Trophoblast cell (in vitro differentiated cells and primary cell): ENCODE measurements around the gene EXOC7.

Experiments
- DNase-seq, 2 donors: peaks; one replicate each; pipeline ENCODE4 v3.0.0-alpha.2; 2016
- H2AFZ ChIP-seq: 2 replicates; pipeline ENCODE4 v1.6.1; 2013; ENCODE audit warnings: low read length, moderate library complexity, mild to moderate bottlenecking; ENCODE audit not compliant: insufficient read depth, poor library complexity
- H2AK5ac ChIP-seq: 2 replicates; pipeline ENCODE4 v1.6.1; 2013; ENCODE audit warnings: mild to moderate bottlenecking, low read length
- H2BK120ac ChIP-seq: 2 replicates; pipeline ENCODE4 v1.6.1; 2013; ENCODE audit warnings: low read length, mild to moderate bottlenecking, moderate library complexity; ENCODE audit not compliant: insufficient read depth, poor library complexity
- H2BK12ac ChIP-seq: 2 replicates; pipeline ENCODE4 v1.6.1; 2013; ENCODE audit warnings: mild to moderate bottlenecking, low read length, moderate library complexity
- H2BK5ac ChIP-seq: 2 replicates; pipeline ENCODE4 v1.6.1; 2013; ENCODE audit warnings: low read length, low read depth, moderate library complexity, mild to moderate bottlenecking; ENCODE audit not compliant: poor library complexity
- H3K14ac ChIP-seq: 2 replicates; pipeline ENCODE4 v1.6.1; 2013; ENCODE audit warnings: mild to moderate bottlenecking, low read length
- H3K18ac ChIP-seq: 2 replicates; pipeline ENCODE4 v1.6.1; 2013; ENCODE audit warnings: mild to moderate bottlenecking, low read length
- H3K23ac ChIP-seq: 2 replicates; pipeline ENCODE4 v1.6.1; 2013; ENCODE audit warnings: low read length
- H3K27ac ChIP-seq: 2 replicates; pipeline ENCODE4 v1.5.1; 2013; ENCODE audit warnings: low read depth, mild to moderate bottlenecking, inconsistent platforms, low read length, moderate library complexity
- H3K27me3 ChIP-seq: 2 replicates; pipeline ENCODE4 v1.6.1; 2013; ENCODE audit warnings: inconsistent platforms, mild to moderate bottlenecking, low read length, moderate library complexity; ENCODE audit not compliant: insufficient read depth
- H3K36me3 ChIP-seq, 2 experiments: 1 replicate in 1 of 2; 2 replicates in 1 of 2; pipeline ENCODE4 v1.6.1; 2013; ENCODE audit warnings: low read length in 2 of 2, mild to moderate bottlenecking in 2 of 2, moderate library complexity in 1 of 2; ENCODE audit not compliant: insufficient read depth in 2 of 2, control insufficient read depth in 1 of 2
- H3K4ac ChIP-seq: 2 replicates; pipeline ENCODE4 v1.6.1; 2013; ENCODE audit warnings: low read depth, mild to moderate bottlenecking, low read length, moderate library complexity
- H3K4me1 ChIP-seq, 2 experiments: 1 replicate in 1 of 2; 2 replicates in 1 of 2; pipeline ENCODE4 v1.6.1; 2013; ENCODE audit warnings: low read length in 2 of 2, mild to moderate bottlenecking in 2 of 2, moderate library complexity in 1 of 2; ENCODE audit not compliant: insufficient read depth in 2 of 2, control insufficient read depth in 1 of 2
- H3K4me2 ChIP-seq: 2 replicates; pipeline ENCODE4 v1.6.1; 2013; ENCODE audit warnings: inconsistent platforms, mild to moderate bottlenecking, low read length, moderate library complexity
- H3K4me3 ChIP-seq: 2 replicates; pipeline ENCODE4 v1.5.1; 2013; ENCODE audit warnings: mild to moderate bottlenecking, low read depth, low read length, inconsistent platforms
- H3K79me1 ChIP-seq: one replicate; pipeline ENCODE4 v1.6.1; 2013; ENCODE audit warnings: low read length
- H3K79me2 ChIP-seq: 2 replicates; pipeline ENCODE4 v1.6.1; 2013; ENCODE audit warnings: low read length, mild to moderate bottlenecking; ENCODE audit not compliant: control insufficient read depth, insufficient read depth, poor library complexity
- H3K9ac ChIP-seq: 2 replicates; pipeline ENCODE4 v1.6.1; 2013; ENCODE audit warnings: mild to moderate bottlenecking, low read length
- H3K9me3 ChIP-seq: 2 replicates; pipeline ENCODE4 v1.6.1; 2013; ENCODE audit warnings: low read depth, mild to moderate bottlenecking, control low read depth, inconsistent platforms, low read length; ENCODE audit not compliant: insufficient read depth
- H4K12ac ChIP-seq: 2 replicates; pipeline ENCODE4 v1.6.1; 2013; ENCODE audit warnings: low read depth, mild to moderate bottlenecking, low read length, moderate library complexity
- H4K8ac ChIP-seq: 2 replicates; pipeline ENCODE4 v1.6.1; 2013; ENCODE audit warnings: low read depth, mild to moderate bottlenecking, low read length, moderate library complexity
- H4K91ac ChIP-seq: one replicate; pipeline ENCODE4 v1.6.1; 2013; ENCODE audit warnings: low read depth, mild to moderate bottlenecking, low read length, moderate library complexity
- WGBS: extraction: QIAGEN DNeasy Blood & Tissue Kit; methylation state at CpG from one replicate; pipeline ENCODE4 v1.1.7; 2013; ENCODE audit warnings: missing lambda C conversion rate; ENCODE audit not compliant: insufficient read length, insufficient coverage; ENCODE audit errors: extremely low coverage; 5-methylcytosine and 5-hydroxymethylcytosine counted together

Gene EXOC7

GRCh38 chr17:76038050-76038449 lies 65.5 kb downstream of the EXOC7 start:
- no peak for DNase-seq
- Histone ChIP-seq H2BK120ac (no peak overlapping the region), H3K79me2 (no peaks in the 10 kb centered on the region), H4K8ac (no peak overlapping the region), H4K91ac (no peak overlapping the region), H2AK5ac (no peak overlapping the region), H3K27me3 (no peaks in the 10 kb centered on the region), H3K18ac (no peak overlapping the region), H3K4ac (no peak overlapping the region), H3K4me2 (no peak overlapping the region), H3K27ac (no peak overlapping the region), H3K79me1 (no peaks in the 10 kb centered on the region), H2AFZ (no peak overlapping the region), H3K9me3 (peaks cover 5% of the 10 kb centered on the region), H2BK12ac (no peak overlapping the region), H4K12ac (no peak overlapping the region), H3K4me1 (no peaks in the 10 kb centered on the region), H3K4me3 (no peak overlapping the region), H3K36me3 (peaks cover 33 to 42% of the 10 kb centered on the region in 2 experiments), H3K9ac (no peak overlapping the region), H3K23ac (no peak overlapping the region), H3K14ac (no peak overlapping the region), H2BK5ac (no peak overlapping the region)
- WGBS: no CpG with 5 or more reads among the region's 3 CpGs

- H3K23ac ChIP-seq: no peak overlapping the region
- no peak overlapping the region for H3K4me2 ChIP-seq
- WGBS: no CpG with 5 or more reads among the region's 22 CpGs
- no peak overlapping the region for H3K27ac ChIP-seq
- no peak overlapping the region for H2BK120ac ChIP-seq
- no peak for DNase-seq
- no peak overlapping the region for H3K18ac ChIP-seq
- no peak overlapping the region for H3K14ac ChIP-seq
- H4K8ac ChIP-seq: no peak overlapping the region
- H2BK5ac ChIP-seq: no peak overlapping the region
- H3K4me1 ChIP-seq: no peaks in the 10 kb centered on the region
- H3K27me3 ChIP-seq: no peaks in the 10 kb centered on the region
- H3K9me3 ChIP-seq: peaks cover 7% of the 10 kb centered on the region
- H2AK5ac ChIP-seq: no peak overlapping the region
- H3K36me3 ChIP-seq: peaks cover 24 to 32% of the 10 kb centered on the region in 2 experiments
- H3K9ac ChIP-seq: no peak overlapping the region
- no peak overlapping the region for H4K12ac ChIP-seq
- H3K4me3 ChIP-seq: no peak overlapping the region
- H2BK12ac ChIP-seq: no peak overlapping the region
- no peaks in the 10 kb centered on the region for H3K79me2 ChIP-seq
- H3K79me1 ChIP-seq: no peaks in the 10 kb centered on the region
- no peak overlapping the region for H2AFZ ChIP-seq
- H4K91ac ChIP-seq: no peak overlapping the region
- H3K4ac ChIP-seq: no peak overlapping the region
Observed at GRCh38 chr17:76036497-76037261, 66.9 kb downstream of the EXOC7 start.

- Histone ChIP-seq H3K23ac (no peak overlapping the region), H2AFZ (no peak overlapping the region), H3K4ac (no peak overlapping the region), H4K12ac (no peak overlapping the region), H3K79me1 (no peaks in the 10 kb centered on the region), H3K9me3 (peaks cover 7% of the 10 kb centered on the region), H2BK5ac (no peak overlapping the region), H3K36me3 (peaks cover 8 to 14% of the 10 kb centered on the region in 2 experiments), H3K4me1 (peaks cover 0 to 1% of the 10 kb centered on the region in 2 experiments), H3K14ac (no peak overlapping the region), H4K91ac (no peak overlapping the region), H3K18ac (no peak overlapping the region), H2BK120ac (no peak overlapping the region), H3K4me3 (no peak overlapping the region), H3K9ac (no peak overlapping the region), H3K27ac (no peak overlapping the region), H3K4me2 (no peak overlapping the region), H2BK12ac (no peak overlapping the region), H3K27me3 (no peaks in the 10 kb centered on the region), H4K8ac (no peak overlapping the region), H3K79me2 (no peaks in the 10 kb centered on the region), H2AK5ac (no peak overlapping the region)
- WGBS: no CpG with 5 or more reads among the region's 13 CpGs
- DNase-seq: no peak
Observed at GRCh38 chr17:76034428-76035350, 68.9 kb downstream of the EXOC7 start.

- H4K91ac ChIP-seq: no peak overlapping the region
- H2BK120ac ChIP-seq: no peak overlapping the region
- H3K27ac ChIP-seq: no peak overlapping the region
- no peak for DNase-seq
- H2BK5ac ChIP-seq: no peak overlapping the region
- WGBS: no CpG with 5 or more reads among the region's 6 CpGs
- H3K9me3 ChIP-seq: peaks cover 7% of the 10 kb centered on the region
- no peak overlapping the region for H2AK5ac ChIP-seq
- no peak overlapping the region for H4K8ac ChIP-seq
- no peak overlapping the region for H3K4me3 ChIP-seq
- no peaks in the 10 kb centered on the region for H3K27me3 ChIP-seq
- H4K12ac ChIP-seq: no peak overlapping the region
- peaks cover 0 to 3% of the 10 kb centered on the region in 2 experiments for H3K4me1 ChIP-seq
- H2BK12ac ChIP-seq: no peak overlapping the region
- H3K79me1 ChIP-seq: no peaks in the 10 kb centered on the region
- H3K36me3 ChIP-seq: peaks cover 0 to 1% of the 10 kb centered on the region in 2 experiments
- no peaks in the 10 kb centered on the region for H3K79me2 ChIP-seq
- no peak overlapping the region for H3K18ac ChIP-seq
- no peak overlapping the region for H3K9ac ChIP-seq
- no peak overlapping the region for H3K14ac ChIP-seq
- no peak overlapping the region for H2AFZ ChIP-seq
- H3K23ac ChIP-seq: no peak overlapping the region
- H3K4me2 ChIP-seq: no peak overlapping the region
- no peak overlapping the region for H3K4ac ChIP-seq
Observed at GRCh38 chr17:76033139-76033538, 70.4 kb downstream of the EXOC7 start.
